Ishikawa (cell line): ENCODE data around the gene OGA.

Experiments
- CEBPB ChIP-seq: IDR thresholded peaks from 2 replicates; pipeline ENCODE4 v1.6.1; 2012
- CREB1 ChIP-seq: IDR thresholded peaks from 2 replicates; pipeline ENCODE4 v1.6.1; 2012; ENCODE audit warnings: low read depth
- EGR1 ChIP-seq: IDR thresholded peaks from 2 replicates; pipeline ENCODE4 v1.6.1; 2012
- EP300 ChIP-seq: IDR thresholded peaks from 2 replicates; pipeline ENCODE4 v1.6.1; 2012; ENCODE audit warnings: borderline replicate concordance
- FOXM1 ChIP-seq: IDR thresholded peaks from 2 replicates; pipeline ENCODE4 v1.6.1; 2012; ENCODE audit warnings: low read depth, borderline replicate concordance
- NFIC ChIP-seq: IDR thresholded peaks from 2 replicates; pipeline ENCODE4 v1.6.1; 2012
- RAD21 ChIP-seq: IDR thresholded peaks from 2 replicates; pipeline ENCODE4 v1.6.1; 2012; ENCODE audit warnings: low read depth
- TAF1 ChIP-seq: IDR thresholded peaks from 2 replicates; pipeline ENCODE4 v1.6.1; 2012; ENCODE audit warnings: low read depth, mild to moderate bottlenecking
- TCF12 ChIP-seq: IDR thresholded peaks from 2 replicates; pipeline ENCODE4 v1.6.1; 2012; ENCODE audit warnings: low read depth
- TEAD4 ChIP-seq: IDR thresholded peaks from 2 replicates; pipeline ENCODE4 v1.6.1; 2012
- YY1 ChIP-seq: IDR thresholded peaks from 2 replicates; pipeline ENCODE4 v1.6.1; 2012; ENCODE audit warnings: low read depth
- ZBTB7A ChIP-seq: IDR thresholded peaks from 2 replicates; pipeline ENCODE4 v1.6.1; 2012; ENCODE audit warnings: low read depth
- TF ChIP-seq, protein P1 (sequence below): IDR thresholded peaks from 2 replicates; pipeline ENCODE4 v1.6.1; 2012; ENCODE audit warnings: low read depth, mild to moderate bottlenecking
- TF ChIP-seq, protein P2 (sequence below): IDR thresholded peaks from 2 replicates; pipeline ENCODE4 v1.6.1; 2012
- TF ChIP-seq, protein P3 (sequence below): IDR thresholded peaks from 2 replicates; pipeline ENCODE4 v1.6.1; 2012

The OGA gene

DNA sequence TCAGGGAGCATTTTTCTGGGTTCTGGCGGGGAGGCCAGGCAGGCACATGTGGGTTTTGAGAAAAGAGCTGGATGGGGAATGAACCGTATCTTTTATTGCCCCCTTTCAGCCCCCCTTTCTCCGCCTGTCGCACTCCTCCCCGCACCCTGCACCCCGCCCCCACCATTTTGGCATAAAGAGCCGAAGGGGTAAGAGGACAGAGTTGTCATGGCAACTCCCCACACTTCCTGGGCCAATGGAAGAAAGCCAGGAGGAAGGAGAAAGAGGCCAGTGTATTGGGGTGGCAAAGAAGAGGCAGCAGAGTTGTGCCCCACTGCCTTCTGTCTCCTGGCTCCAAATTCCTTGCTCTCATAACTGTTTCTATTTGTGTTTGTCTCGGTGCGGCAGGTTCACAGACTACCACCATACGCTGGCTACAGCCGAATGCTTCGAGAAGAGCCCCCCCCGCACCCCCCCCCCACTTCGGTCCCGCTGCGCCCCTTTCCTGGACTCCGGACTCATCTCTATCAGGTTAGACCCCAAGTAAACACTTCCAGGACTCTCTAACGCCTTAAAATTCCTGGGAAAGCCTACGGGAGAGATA is 21.9 kb upstream of the OGA start:
- no peak for TF ChIP-seq TEAD4
- no peak for TF ChIP-seq EP300
- no peak for TF ChIP-seq TCF12
- no peak for TF ChIP-seq YY1
- TF ChIP-seq, protein P1, sequence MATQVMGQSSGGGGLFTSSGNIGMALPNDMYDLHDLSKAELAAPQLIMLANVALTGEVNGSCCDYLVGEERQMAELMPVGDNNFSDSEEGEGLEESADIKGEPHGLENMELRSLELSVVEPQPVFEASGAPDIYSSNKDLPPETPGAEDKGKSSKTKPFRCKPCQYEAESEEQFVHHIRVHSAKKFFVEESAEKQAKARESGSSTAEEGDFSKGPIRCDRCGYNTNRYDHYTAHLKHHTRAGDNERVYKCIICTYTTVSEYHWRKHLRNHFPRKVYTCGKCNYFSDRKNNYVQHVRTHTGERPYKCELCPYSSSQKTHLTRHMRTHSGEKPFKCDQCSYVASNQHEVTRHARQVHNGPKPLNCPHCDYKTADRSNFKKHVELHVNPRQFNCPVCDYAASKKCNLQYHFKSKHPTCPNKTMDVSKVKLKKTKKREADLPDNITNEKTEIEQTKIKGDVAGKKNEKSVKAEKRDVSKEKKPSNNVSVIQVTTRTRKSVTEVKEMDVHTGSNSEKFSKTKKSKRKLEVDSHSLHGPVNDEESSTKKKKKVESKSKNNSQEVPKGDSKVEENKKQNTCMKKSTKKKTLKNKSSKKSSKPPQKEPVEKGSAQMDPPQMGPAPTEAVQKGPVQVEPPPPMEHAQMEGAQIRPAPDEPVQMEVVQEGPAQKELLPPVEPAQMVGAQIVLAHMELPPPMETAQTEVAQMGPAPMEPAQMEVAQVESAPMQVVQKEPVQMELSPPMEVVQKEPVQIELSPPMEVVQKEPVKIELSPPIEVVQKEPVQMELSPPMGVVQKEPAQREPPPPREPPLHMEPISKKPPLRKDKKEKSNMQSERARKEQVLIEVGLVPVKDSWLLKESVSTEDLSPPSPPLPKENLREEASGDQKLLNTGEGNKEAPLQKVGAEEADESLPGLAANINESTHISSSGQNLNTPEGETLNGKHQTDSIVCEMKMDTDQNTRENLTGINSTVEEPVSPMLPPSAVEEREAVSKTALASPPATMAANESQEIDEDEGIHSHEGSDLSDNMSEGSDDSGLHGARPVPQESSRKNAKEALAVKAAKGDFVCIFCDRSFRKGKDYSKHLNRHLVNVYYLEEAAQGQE: no peak
- TF ChIP-seq TAF1: peak; percentile 27; the same call in 1 of the 2 replicates

GRCh38 chr10:101839416-101840063 is 21.3 kb upstream of the OGA start:
- TF ChIP-seq EP300: no peak
- TF ChIP-seq TAF1: no peak
- TF ChIP-seq EGR1: peak; percentile 99
- no peak for TF ChIP-seq RAD21

- no peak for TF ChIP-seq CREB1
- no peak for TF ChIP-seq TAF1
- no peak for TF ChIP-seq YY1
- no peak for TF ChIP-seq FOXM1
- TF ChIP-seq, protein P1: no peak
- no peak for TF ChIP-seq RAD21
- no peak for TF ChIP-seq TEAD4
- TF ChIP-seq, protein P2, sequence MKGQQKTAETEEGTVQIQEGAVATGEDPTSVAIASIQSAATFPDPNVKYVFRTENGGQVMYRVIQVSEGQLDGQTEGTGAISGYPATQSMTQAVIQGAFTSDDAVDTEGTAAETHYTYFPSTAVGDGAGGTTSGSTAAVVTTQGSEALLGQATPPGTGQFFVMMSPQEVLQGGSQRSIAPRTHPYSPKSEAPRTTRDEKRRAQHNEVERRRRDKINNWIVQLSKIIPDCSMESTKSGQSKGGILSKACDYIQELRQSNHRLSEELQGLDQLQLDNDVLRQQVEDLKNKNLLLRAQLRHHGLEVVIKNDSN: no peak
- TF ChIP-seq EGR1: no peak
- no peak for TF ChIP-seq NFIC
- TF ChIP-seq, protein P3, sequence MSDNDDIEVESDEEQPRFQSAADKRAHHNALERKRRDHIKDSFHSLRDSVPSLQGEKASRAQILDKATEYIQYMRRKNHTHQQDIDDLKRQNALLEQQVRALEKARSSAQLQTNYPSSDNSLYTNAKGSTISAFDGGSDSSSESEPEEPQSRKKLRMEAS: no peak
- TF ChIP-seq CEBPB: no peak
These were observed 20.8 kb upstream of the OGA start for GRCh38 chr10:101839002-101839401.

DNA sequence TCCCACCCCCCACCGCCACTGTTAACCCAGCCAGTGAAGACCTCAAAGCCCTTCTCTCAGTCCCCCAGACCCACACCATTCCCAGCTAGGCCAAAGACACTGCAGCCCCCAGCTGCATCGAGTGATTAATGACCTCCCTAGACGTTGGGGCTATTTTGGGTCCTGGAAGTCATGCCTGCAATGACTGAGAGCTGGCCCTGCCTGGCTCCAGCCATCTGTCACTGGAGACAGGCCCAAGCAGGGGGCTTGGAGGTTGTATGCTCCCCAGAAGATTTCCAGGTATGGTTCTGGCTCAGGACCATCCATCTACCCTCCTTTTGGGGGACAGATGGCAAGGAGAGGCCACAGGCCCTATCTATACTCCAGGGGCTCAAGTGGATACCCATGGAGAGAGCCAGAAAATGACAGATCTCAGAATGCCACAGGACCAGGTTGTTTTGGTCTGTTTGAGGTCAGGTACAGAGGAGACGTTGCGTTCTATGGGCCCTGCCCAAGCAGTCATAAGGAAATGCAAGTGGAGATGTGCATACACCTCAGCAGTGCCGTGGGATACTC is 20.2 kb upstream of the OGA start:
- no peak for TF ChIP-seq FOXM1
- TF ChIP-seq, protein P3: no peak
- no peak for TF ChIP-seq TCF12
- TF ChIP-seq TAF1: no peak
- TF ChIP-seq EGR1: no peak
- no peak for TF ChIP-seq RAD21
- no peak for TF ChIP-seq EP300
- no peak for TF ChIP-seq CREB1
- no peak for TF ChIP-seq CEBPB
- TF ChIP-seq, protein P2: no peak
- no peak for TF ChIP-seq ZBTB7A
- TF ChIP-seq TEAD4: no peak
- TF ChIP-seq, protein P1: no peak
- no peak for TF ChIP-seq YY1
- TF ChIP-seq NFIC: no peak

DNA sequence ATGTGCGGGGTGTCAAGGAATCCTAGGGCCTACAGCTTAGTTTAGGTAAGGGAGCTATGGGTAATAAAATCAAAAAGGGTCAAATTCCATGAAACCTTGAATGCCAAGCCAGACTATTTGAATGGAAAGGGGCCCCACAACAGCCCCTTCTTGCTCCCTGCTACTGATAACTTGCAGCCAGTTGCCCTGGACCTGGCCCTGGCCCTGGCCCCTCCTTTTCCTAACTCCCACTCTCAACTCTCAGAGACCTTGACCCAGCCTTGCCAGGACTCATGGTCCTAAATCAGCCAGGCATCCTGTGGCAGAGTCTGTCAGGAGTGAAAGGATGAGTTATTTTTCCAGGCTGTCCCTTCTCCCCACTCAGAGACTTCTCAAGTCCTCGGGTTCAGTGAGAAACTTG is 19.5 kb upstream of the OGA start:
- no peak for TF ChIP-seq CREB1
- no peak for TF ChIP-seq YY1
- TF ChIP-seq TCF12: no peak
- TF ChIP-seq, protein P3: no peak
- no peak for TF ChIP-seq EGR1
- no peak for TF ChIP-seq TEAD4
- TF ChIP-seq TAF1: no peak
- TF ChIP-seq, protein P1: no peak
- TF ChIP-seq EP300: no peak
- TF ChIP-seq CEBPB: no peak
- TF ChIP-seq RAD21: no peak
- TF ChIP-seq ZBTB7A: no peak
- TF ChIP-seq FOXM1: no peak
- TF ChIP-seq NFIC: no peak
- TF ChIP-seq, protein P2: no peak
